Esophagus muscularis mucosa (tissue), 3 donors: ENCODE data around the gene LGSN.

Experiments used
- CTCF ChIP-seq, 3 experiments: fragments of 200-600 bp in 2 of 3; fragments of 450-650 bp in 1 of 3; sonication (generic) in 2 of 3; IDR thresholded peaks; one replicate each; pipeline ENCODE4 v1.5.1; 2017 to 2019; ENCODE audit warnings: antibody characterized with exemption in 3 of 3, mild to moderate bottlenecking in 2 of 3, moderate library complexity in 1 of 3
- POLR2A ChIP-seq: fragments of 450-650 bp; IDR thresholded peaks from one replicate; pipeline ENCODE4 v1.6.1; 2017; ENCODE audit warnings: antibody characterized with exemption, moderate library complexity, mild to moderate bottlenecking, low read depth
- POLR2AphosphoS5 ChIP-seq, 2 donors: sonication (generic); formaldehyde crosslinking; IDR thresholded peaks; one replicate each; pipeline ENCODE4 v1.6.1; 2017; ENCODE audit warnings: antibody characterized with exemption in 2 of 2

GRCh38 chr6:63280639-63281180 lies 39.1 kb downstream of the LGSN start:
- TF ChIP-seq CTCF (IDR thresholded peaks at IDR 0.05) (no peak), POLR2A (no peak), POLR2AphosphoS5 (IDR thresholded peaks at IDR 0.05) (no peak)
